ENCODE data around the gene RNF32. TPM values are rescaled to one million over a fixed set of nuclear protein-coding genes. Genes with fewer than 3 reads are reported as not detected.

RNF32 gene
- total and polyA plus RNA-seq, 2 of the 13 experiments (the other 11 are each of a cell fraction or from before 2014, with no cell fraction given) = not detected

DNA sequence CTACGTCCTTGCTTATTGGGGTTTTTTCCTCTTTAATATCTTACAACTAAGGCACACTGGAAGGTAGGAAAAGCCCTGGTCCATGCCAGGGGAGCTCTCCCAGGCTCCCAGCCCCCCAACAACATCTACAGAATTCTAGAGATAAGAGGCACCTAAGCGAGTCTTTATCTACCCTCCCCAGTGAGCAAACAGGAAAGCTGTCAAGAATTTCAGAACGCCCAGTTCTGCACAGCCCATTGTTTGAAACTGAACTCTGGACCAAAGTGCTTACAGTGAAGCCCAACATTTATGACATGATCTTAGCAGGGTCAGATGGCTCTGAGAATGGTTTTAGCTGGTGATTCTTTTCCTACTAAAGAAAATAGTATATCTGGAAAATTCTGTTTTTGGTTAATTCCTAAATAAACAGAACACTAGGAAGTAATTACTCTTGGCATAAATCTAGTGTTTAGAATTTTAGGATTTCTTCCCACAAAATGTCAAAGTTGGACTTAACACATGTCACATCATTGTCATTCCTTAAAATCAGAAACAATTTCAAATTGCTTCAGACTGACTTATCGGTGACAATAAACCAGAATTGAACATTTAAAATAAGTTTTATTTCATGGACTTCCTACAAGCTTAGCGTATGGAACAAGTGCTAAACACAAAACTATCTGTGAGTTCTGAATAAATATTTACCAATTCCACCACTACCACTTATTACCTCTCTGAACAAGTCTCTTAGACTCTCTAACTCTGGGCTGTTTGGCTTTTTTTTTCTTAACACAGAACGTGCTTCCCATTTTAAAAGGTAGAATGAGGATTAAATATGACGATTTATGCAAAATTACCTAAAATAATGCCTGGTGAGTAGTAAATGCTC is 31.3 kb upstream of the RNF32 start (continued):
- TF ChIP-seq, protein P1, sequence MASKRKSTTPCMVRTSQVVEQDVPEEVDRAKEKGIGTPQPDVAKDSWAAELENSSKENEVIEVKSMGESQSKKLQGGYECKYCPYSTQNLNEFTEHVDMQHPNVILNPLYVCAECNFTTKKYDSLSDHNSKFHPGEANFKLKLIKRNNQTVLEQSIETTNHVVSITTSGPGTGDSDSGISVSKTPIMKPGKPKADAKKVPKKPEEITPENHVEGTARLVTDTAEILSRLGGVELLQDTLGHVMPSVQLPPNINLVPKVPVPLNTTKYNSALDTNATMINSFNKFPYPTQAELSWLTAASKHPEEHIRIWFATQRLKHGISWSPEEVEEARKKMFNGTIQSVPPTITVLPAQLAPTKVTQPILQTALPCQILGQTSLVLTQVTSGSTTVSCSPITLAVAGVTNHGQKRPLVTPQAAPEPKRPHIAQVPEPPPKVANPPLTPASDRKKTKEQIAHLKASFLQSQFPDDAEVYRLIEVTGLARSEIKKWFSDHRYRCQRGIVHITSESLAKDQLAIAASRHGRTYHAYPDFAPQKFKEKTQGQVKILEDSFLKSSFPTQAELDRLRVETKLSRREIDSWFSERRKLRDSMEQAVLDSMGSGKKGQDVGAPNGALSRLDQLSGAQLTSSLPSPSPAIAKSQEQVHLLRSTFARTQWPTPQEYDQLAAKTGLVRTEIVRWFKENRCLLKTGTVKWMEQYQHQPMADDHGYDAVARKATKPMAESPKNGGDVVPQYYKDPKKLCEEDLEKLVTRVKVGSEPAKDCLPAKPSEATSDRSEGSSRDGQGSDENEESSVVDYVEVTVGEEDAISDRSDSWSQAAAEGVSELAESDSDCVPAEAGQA (IDR thresholded peaks at IDR 0.05; ENCODE audit: low read depth) = no peak
- TF ChIP-seq, protein P1 (CRISPR knock-in tag; IDR thresholded peaks at IDR 0.05; ENCODE audit: borderline replicate concordance) = peak; percentile 75; the same call in 1 of the 2 replicates
- TF ChIP-seq ZNF841 (CRISPR knock-in tag; IDR thresholded peaks at IDR 0.05; ENCODE audit: borderline replicate concordance) = no peak
- TF ChIP-seq, protein P2, sequence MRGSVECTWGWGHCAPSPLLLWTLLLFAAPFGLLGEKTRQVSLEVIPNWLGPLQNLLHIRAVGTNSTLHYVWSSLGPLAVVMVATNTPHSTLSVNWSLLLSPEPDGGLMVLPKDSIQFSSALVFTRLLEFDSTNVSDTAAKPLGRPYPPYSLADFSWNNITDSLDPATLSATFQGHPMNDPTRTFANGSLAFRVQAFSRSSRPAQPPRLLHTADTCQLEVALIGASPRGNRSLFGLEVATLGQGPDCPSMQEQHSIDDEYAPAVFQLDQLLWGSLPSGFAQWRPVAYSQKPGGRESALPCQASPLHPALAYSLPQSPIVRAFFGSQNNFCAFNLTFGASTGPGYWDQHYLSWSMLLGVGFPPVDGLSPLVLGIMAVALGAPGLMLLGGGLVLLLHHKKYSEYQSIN (CRISPR knock-in tag; IDR thresholded peaks at IDR 0.05; ENCODE audit: borderline replicate concordance) = no peak
- TF ChIP-seq ZNF616 (CRISPR knock-in tag; IDR thresholded peaks at IDR 0.05; ENCODE audit: low read depth) = no peak
- TF ChIP-seq EED (CRISPR knock-in tag; IDR thresholded peaks at IDR 0.05) = no peak
- TF ChIP-seq KLF6 (CRISPR knock-in tag; IDR thresholded peaks at IDR 0.05) = peak; percentile 53; the same call in 1 of the 2 replicates
- no peak for TF ChIP-seq TEAD2 (CRISPR knock-in tag; IDR thresholded peaks at IDR 0.05)
- 0 out of 2 replicates have a peak, but pooled peaks have one; percentile 16 for TF ChIP-seq JUN (CRISPR knock-in tag; IDR thresholded peaks at IDR 0.05)
- peak; percentile 95 for TF ChIP-seq HNF4G (IDR thresholded peaks at IDR 0.05; ENCODE audit: borderline replicate concordance, low read depth, low read length)
- TF ChIP-seq HNF4G (CRISPR knock-in tag; IDR thresholded peaks at IDR 0.05; ENCODE audit: borderline replicate concordance, low read depth) = peak; percentile 90; the same call in 1 of the 2 replicates
- TF ChIP-seq NFATC3 (CRISPR knock-in tag; IDR thresholded peaks at IDR 0.05) = no peak
- TF ChIP-seq CBFB (CRISPR knock-in tag; IDR thresholded peaks at IDR 0.05) = peak; percentile 28; the same call in 1 of the 2 replicates
- no peak for TF ChIP-seq ZIK1 (CRISPR knock-in tag; IDR thresholded peaks at IDR 0.05; ENCODE audit: borderline replicate concordance, low read depth)
- no peak for TF ChIP-seq TGIF2 (CRISPR knock-in tag; IDR thresholded peaks at IDR 0.05)
- no peak for TF ChIP-seq NAIF1 (CRISPR knock-in tag; IDR thresholded peaks at IDR 0.05; ENCODE audit: borderline replicate concordance)
- TF ChIP-seq KLF11 (CRISPR knock-in tag; IDR thresholded peaks at IDR 0.05) = peak; percentile 55; the same call in 1 of the 2 replicates
- no peak for TF ChIP-seq NKX3-1 (CRISPR knock-in tag; IDR thresholded peaks at IDR 0.05)
- TF ChIP-seq SP140L (CRISPR knock-in tag; IDR thresholded peaks at IDR 0.05; ENCODE audit: borderline replicate concordance) = no peak
- peak; percentile 95 for TF ChIP-seq ZNF205 (CRISPR knock-in tag; IDR thresholded peaks at IDR 0.05)
- TF ChIP-seq, protein P3, sequence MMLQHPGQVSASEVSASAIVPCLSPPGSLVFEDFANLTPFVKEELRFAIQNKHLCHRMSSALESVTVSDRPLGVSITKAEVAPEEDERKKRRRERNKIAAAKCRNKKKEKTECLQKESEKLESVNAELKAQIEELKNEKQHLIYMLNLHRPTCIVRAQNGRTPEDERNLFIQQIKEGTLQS (CRISPR knock-in tag; IDR thresholded peaks at IDR 0.05) = 0 out of 2 replicates have a peak, but pooled peaks have one; percentile 35
- no peak for TF ChIP-seq ZNF33A (CRISPR knock-in tag; IDR thresholded peaks at IDR 0.05; ENCODE audit: borderline replicate concordance)
- TF ChIP-seq ATF7-NPFF (CRISPR knock-in tag; IDR thresholded peaks at IDR 0.05; ENCODE audit: low read depth) = no peak
- TF ChIP-seq GATA4 (IDR thresholded peaks at IDR 0.05; ENCODE audit: borderline replicate concordance, low read depth) = peak; percentile 98

Measured in HepG2 (cell line).